Heart right ventricle (tissue), 16 donors: ENCODE data around the gene CRHR1. TPM values are rescaled to one million over a fixed set of nuclear protein-coding genes. Genes with fewer than 3 reads are reported as not detected.

ENCODE experiments used
- ATAC-seq, 8 donors: fragments of 200-7000 bp; cut with Tn5 transposase; one replicate each; pipeline ENCODE4 v1.9.1; 2020; ENCODE audit warnings: mild to moderate bottlenecking in 8 of 8, moderate library complexity in 8 of 8, moderate number of reproducible peaks in 1 of 8
- DNase-seq, 2 donors: peaks; one replicate each; pipeline ENCODE4 v3.0.0-alpha.2; 2020
- H3K27ac ChIP-seq, 10 donors: fragments of 200-600 bp; sonication (generic) in 2 of 10; one replicate each; pipeline versions ENCODE4 v1.5.0 to v1.8.0; 2020 to 2022; ENCODE audit warnings: mild to moderate bottlenecking in 3 of 10
- H3K27me3 ChIP-seq, 7 donors: fragments of 200-600 bp; one replicate each; pipeline ENCODE4 v1.8.0; 2021 to 2022; ENCODE audit warnings: mild to moderate bottlenecking in 2 of 7
- H3K36me3 ChIP-seq, 9 donors: fragments of 200-600 bp; sonication (generic) in 1 of 9; one replicate each; pipeline versions ENCODE4 v1.5.0 to v1.8.0; 2020 to 2022; ENCODE audit warnings: mild to moderate bottlenecking in 2 of 9
- H3K4me1 ChIP-seq, 9 donors: fragments of 200-600 bp; sonication (generic) in 1 of 9; one replicate each; pipeline versions ENCODE4 v1.5.0 to v1.8.0; 2020 to 2022; ENCODE audit warnings: mild to moderate bottlenecking in 4 of 9
- H3K4me3 ChIP-seq, 10 donors: fragments of 200-600 bp; sonication (generic) in 2 of 10; one replicate each; pipeline versions ENCODE4 v1.5.0 to v1.8.0; 2020 to 2022; ENCODE audit warnings: mild to moderate bottlenecking in 7 of 10, moderate library complexity in 2 of 10
- H3K9me3 ChIP-seq, 11 donors: fragments of 200-600 bp in 10 of 11; sonication (generic) in 2 of 11; one replicate each; pipeline versions ENCODE4 v1.5.0 to v1.8.0; 2013 to 2022; ENCODE audit warnings: mild to moderate bottlenecking in 2 of 11, control low read depth in 1 of 11, moderate library complexity in 1 of 11
- WGBS, 2 donors: extraction: QIAGEN DNeasy Blood & Tissue Kit; methylation state at CpG; one replicate each; pipeline ENCODE4 v1.1.7; 2013; ENCODE audit warnings: inconsistent platforms in 1 of 2; 5-methylcytosine and 5-hydroxymethylcytosine counted together
- intact Hi-C, 10 donors: fragments of 100-400 bp; cut with DNase I; formaldehyde crosslinking; loops; one replicate each; pipeline versions ENCODE4 v1.11.1 to v1.14.2; 2022
- polyA plus RNA-seq, 2 donors: library from polyadenylated mRNA; stranded (reverse); fragments of 200-250 nt; gene quantifications; one replicate each; pipeline ENCODE4 v1.2.3, GENCODE V29; 2013
- total RNA-seq, 10 donors: library from RNA; stranded (reverse); fragmentation: NEBNext Ultra II Directional in 3 of 10; extraction: Animal tissue kit (Norgen Biotek cat#: 25700) in 3 of 10; gene quantifications; one replicate each; pipeline versions ENCODE4 v1.2.1 to v1.2.4, GENCODE V29; 2021 to 2023
- TF ChIP-seq, protein P1 (sequence below), 9 donors: fragments of 200-600 bp; sonication (generic) in 2 of 9; IDR thresholded peaks; one replicate each; pipeline versions ENCODE4 v1.5.0 to v1.8.0; 2021 to 2022; ENCODE audit warnings: antibody characterized with exemption in 9 of 9, mild to moderate bottlenecking in 5 of 9, moderate library complexity in 1 of 9
- donor health status: Arrhythmogenic right ventricular cardiomyopathy.
- donor health status: ischemic (EF 13 %, LVEDD 7.1; RV severe dilation, severe dysfunction).
- donor health status: healthy with polysubstance abuse.
- donor health status: DM: no; HTN: yes; CAD: no.
- donor health status: DM: no; HTN: no; CAD: no.
- donor health status: ischemic (EF 25% LVEDD 6.9; RV normal size, moderate dysfunction).
- donor health status: ischemic (EF 25% LVEDD 5.7; RV mildly dilated, moderate dysfunction).
- donor health status: healthy.
- donor health status: DM: yes; HTN: yes; CAD: no.
- donor health status: Ischemic cardiomyopathy.
- donor health status: ischemic (EF 35%, LVEDD 5.7; RV mildly dilated, moderate dysfunction).
- donor health status: nonischemic (EF 11% LVEDD 7.7; RV severe dilation, severe dysfunction).
- donor health status: DM: yes; HTN: yes; CAD: no.
- donor health status: PGD.
- donor health status: ischemic (EF 29% LVEDD 5.4; RV normal size, mild dysfunction).
- donor health status: nonischemic (EF 23%, LVEDD 6.1; RV moderate dilation, normal function).

CRHR1 gene
- total and polyA plus RNA-seq, 12 donors, result 0.30 to 0.63 TPM; not detected in 10

DNA sequence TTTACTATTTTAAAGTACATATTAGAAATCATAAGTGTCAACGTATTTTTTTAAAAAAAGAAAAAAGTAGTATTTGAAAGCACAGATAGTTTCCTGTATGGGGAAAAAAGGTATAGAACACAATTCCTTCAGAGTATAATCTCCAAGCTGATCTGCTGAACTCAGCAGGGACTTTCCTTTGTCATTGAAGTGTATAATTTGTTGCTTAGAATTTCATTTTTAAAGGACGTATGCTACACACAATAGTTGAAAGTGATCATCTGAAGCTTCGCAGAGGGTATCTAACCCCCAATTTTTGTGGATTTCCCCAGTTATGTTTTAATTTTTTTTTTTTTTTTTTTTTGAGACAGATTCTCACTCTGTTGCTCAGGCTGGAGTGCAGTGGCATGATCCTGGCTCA, 90.0 kb downstream of the CRHR1 start:
- ATAC-seq (no peak), DNase-seq (no peak)
- Histone ChIP-seq H3K4me3 (no peak overlapping the region), H3K36me3 (no peaks in the 10 kb centered on the region), H3K9me3 (no peaks in the 10 kb centered on the region), H3K27ac (no peak overlapping the region), H3K27me3 (peaks cover 0 to 53% (median 14%) of the 10 kb centered on the region in 7 donors), H3K4me1 (no peaks in the 10 kb centered on the region)
- TF ChIP-seq, protein P1, sequence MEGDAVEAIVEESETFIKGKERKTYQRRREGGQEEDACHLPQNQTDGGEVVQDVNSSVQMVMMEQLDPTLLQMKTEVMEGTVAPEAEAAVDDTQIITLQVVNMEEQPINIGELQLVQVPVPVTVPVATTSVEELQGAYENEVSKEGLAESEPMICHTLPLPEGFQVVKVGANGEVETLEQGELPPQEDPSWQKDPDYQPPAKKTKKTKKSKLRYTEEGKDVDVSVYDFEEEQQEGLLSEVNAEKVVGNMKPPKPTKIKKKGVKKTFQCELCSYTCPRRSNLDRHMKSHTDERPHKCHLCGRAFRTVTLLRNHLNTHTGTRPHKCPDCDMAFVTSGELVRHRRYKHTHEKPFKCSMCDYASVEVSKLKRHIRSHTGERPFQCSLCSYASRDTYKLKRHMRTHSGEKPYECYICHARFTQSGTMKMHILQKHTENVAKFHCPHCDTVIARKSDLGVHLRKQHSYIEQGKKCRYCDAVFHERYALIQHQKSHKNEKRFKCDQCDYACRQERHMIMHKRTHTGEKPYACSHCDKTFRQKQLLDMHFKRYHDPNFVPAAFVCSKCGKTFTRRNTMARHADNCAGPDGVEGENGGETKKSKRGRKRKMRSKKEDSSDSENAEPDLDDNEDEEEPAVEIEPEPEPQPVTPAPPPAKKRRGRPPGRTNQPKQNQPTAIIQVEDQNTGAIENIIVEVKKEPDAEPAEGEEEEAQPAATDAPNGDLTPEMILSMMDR (IDR thresholded peaks at IDR 0.05), result no peak
- intact Hi-C loops, result no loop called here
- WGBS, 2 donors, result 64 to 66% methylated on average over 3 of the region's 3 CpGs

DNA sequence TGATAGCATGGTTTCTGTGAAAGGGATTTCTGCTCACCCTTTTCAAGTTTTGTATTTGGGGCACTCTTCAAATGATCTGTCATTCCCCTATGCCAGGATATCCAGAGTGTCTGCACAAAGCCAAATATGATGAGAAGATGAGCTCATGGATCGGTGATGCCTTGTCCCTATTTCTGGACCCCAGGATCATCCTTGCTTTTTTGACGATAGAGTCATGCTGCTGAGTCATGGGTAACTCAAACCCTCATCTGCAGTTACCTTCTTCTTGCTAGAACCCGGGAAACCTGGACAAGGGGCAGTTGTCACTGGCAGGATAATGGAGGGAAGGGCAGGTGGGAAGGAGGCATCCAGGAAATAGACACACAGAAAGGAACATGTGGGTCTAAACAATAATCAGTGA, 92.4 kb downstream of the CRHR1 start:
- H3K27ac ChIP-seq, result no peak overlapping the region
- no peak for DNase-seq
- peaks cover 0 to 53% (median 15%) of the 10 kb centered on the region in 7 donors for H3K27me3 ChIP-seq
- 81 to 87% methylated on average over 3 of the region's 3 CpGs for WGBS, 2 donors
- no peak overlapping the region for H3K4me3 ChIP-seq
- no peak for ATAC-seq
- TF ChIP-seq, protein P1 (IDR thresholded peaks at IDR 0.05), result no peak
- H3K36me3 ChIP-seq, result no peaks in the 10 kb centered on the region
- H3K9me3 ChIP-seq, result no peaks in the 10 kb centered on the region
- no peaks in the 10 kb centered on the region for H3K4me1 ChIP-seq
- intact Hi-C loops, result no loop called here

DNA sequence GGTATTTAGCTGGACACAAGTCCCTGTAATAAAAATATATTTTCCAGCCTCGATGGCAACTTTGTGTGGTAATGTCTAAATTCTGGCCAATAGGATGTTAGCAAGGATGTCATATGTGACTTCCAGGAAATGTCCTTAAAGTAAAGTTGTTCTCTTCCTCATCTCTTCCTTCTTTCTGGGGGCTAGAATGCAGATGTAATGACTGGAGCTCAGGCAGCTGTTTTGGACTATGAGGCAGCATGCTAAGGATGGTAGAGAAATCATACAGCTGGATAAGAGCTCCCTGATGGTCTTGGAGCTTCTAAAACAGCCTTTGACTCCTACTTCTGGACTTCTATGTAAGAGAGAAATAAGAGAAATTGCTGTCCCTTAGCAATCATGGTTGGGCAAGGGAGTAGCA, 93.3 kb downstream of the CRHR1 start:
- no peak for ATAC-seq
- Histone ChIP-seq H3K4me1 (no peaks in the 10 kb centered on the region), H3K4me3 (no peak overlapping the region), H3K36me3 (no peaks in the 10 kb centered on the region), H3K9me3 (no peaks in the 10 kb centered on the region), H3K27me3 (peaks cover 0 to 56% (median 13%) of the 10 kb centered on the region in 7 donors), H3K27ac (no peak overlapping the region)
- 75 to 83% methylated on average over 1 of the region's 1 CpG for WGBS, 2 donors
- DNase-seq, result no peak
- TF ChIP-seq, protein P1 (IDR thresholded peaks at IDR 0.05), result no peak
- intact Hi-C loops, result no loop called here

DNA sequence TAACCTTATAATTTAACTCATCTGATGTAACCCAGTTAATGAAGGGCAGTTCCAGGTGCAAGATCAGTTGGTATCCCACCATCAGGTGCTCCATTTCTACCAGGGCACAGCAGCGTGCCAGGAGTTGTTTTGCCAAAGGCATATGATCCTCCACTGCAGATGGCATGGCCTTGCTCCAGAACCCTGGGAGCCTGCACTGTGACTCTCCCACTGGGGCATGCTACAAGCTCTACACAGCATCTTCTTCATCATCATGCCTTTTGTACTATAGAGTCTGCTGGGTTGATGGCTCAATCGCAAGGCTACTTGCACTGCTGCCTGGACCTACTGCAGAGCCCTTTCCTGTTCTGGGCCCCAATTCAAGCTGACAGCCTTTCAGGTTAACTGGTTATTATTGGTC, 98.9 kb downstream of the CRHR1 start:
- DNase-seq (no peak), ATAC-seq (no peak)
- H3K9me3 ChIP-seq, result peaks cover 0 to 8% (median 0%) of the 10 kb centered on the region in 11 donors
- H3K27ac ChIP-seq, result no peak overlapping the region
- peaks cover 0 to 25% (median 5%) of the 10 kb centered on the region in 7 donors for H3K27me3 ChIP-seq
- H3K4me3 ChIP-seq, result no peak overlapping the region
- intact Hi-C loops, result no loop called here
- H3K36me3 ChIP-seq, result no peaks in the 10 kb centered on the region
- WGBS, 2 donors, result 84 to 90% methylated on average over 2 of the region's 2 CpGs
- H3K4me1 ChIP-seq, result no peaks in the 10 kb centered on the region
- TF ChIP-seq, protein P1 (IDR thresholded peaks at IDR 0.05), result no peak

Other genes starting within 250 kb of the CRHR1 start
- gene SPPL2C, start 60.6 kb downstream of the CRHR1 start, total RNA-seq, result not detected
- not detected for gene SPPL2C, start 60.6 kb downstream of the CRHR1 start, polyA plus RNA-seq
- gene MAPT, start 110.2 kb downstream of the CRHR1 start, total RNA-seq, result 10 to 100 TPM; 17.4 to 63.3 (median 34.4) TPM
- gene MAPT, start 110.2 kb downstream of the CRHR1 start, polyA plus RNA-seq, result 10 to 100 TPM in 1 of 2 donors, under 1 TPM in 1; 0.90 to 10.5 TPM
- not detected for gene STH, start 214.9 kb downstream of the CRHR1 start, total RNA-seq
- gene STH, start 214.9 kb downstream of the CRHR1 start, polyA plus RNA-seq, result not detected